ENCODE results near the gene COL1A1.

DNA sequence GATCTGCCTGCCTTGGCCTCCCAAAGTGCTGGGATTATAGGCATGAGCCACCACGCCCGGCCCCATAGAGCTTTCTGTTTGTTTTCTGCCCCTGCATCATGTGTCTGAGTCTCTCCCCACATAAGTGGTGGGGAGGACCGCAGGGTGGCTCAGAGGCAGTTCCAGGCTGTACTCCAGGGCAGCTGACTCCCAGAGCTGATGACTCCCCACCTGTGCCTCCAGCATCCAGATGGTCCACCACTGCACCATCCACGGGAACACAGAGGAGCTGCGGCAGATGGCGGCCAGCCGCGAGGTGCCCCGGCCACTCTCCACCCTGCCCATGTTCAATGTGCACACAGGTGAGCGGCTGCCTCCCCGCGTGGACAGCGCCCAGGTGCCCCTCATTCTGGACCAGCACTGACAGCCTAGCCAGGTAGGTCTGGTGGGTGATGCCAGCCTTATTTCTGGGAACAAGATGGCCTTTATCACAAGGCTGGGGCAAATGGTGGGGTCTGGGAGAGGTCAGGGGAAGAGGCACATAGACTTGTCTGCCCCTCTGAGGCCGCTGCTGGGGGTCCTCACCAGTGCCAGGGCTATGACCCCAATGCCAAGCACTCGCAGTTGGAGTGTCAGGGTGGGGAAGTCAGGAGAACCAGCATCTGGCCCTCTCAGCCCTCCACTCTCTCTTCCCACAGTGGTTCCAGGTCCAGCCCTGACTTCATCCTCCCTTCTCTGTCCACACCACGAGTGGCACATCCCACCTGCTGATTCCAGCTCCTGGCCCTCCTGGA is 26.2 kb downstream of the COL1A1 start:
- no peak for TF ChIP-seq POLR2AphosphoS5 (IDR thresholded peaks at IDR 0.05; ENCODE audit: low read depth, low read length)
- TF ChIP-seq, protein P1, sequence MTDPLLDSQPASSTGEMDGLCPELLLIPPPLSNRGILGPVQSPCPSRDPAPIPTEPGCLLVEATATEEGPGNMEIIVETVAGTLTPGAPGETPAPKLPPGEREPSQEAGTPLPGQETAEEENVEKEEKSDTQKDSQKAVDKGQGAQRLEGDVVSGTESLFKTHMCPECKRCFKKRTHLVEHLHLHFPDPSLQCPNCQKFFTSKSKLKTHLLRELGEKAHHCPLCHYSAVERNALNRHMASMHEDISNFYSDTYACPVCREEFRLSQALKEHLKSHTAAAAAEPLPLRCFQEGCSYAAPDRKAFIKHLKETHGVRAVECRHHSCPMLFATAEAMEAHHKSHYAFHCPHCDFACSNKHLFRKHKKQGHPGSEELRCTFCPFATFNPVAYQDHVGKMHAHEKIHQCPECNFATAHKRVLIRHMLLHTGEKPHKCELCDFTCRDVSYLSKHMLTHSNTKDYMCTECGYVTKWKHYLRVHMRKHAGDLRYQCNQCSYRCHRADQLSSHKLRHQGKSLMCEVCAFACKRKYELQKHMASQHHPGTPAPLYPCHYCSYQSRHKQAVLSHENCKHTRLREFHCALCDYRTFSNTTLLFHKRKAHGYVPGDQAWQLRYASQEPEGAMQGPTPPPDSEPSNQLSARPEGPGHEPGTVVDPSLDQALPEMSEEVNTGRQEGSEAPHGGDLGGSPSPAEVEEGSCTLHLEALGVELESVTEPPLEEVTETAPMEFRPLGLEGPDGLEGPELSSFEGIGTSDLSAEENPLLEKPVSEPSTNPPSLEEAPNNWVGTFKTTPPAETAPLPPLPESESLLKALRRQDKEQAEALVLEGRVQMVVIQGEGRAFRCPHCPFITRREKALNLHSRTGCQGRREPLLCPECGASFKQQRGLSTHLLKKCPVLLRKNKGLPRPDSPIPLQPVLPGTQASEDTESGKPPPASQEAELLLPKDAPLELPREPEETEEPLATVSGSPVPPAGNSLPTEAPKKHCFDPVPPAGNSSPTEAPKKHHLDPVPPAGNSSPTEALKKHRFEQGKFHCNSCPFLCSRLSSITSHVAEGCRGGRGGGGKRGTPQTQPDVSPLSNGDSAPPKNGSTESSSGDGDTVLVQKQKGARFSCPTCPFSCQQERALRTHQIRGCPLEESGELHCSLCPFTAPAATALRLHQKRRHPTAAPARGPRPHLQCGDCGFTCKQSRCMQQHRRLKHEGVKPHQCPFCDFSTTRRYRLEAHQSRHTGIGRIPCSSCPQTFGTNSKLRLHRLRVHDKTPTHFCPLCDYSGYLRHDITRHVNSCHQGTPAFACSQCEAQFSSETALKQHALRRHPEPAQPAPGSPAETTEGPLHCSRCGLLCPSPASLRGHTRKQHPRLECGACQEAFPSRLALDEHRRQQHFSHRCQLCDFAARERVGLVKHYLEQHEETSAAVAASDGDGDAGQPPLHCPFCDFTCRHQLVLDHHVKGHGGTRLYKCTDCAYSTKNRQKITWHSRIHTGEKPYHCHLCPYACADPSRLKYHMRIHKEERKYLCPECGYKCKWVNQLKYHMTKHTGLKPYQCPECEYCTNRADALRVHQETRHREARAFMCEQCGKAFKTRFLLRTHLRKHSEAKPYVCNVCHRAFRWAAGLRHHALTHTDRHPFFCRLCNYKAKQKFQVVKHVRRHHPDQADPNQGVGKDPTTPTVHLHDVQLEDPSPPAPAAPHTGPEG (CRISPR knock-in tag; IDR thresholded peaks at IDR 0.05), result no peak
